Colonic mucosa (tissue), 4 donors: Measurements from ENCODE around the gene HIVEP1. TPM values are rescaled to one million over a fixed set of nuclear protein-coding genes. Genes with fewer than 3 reads are reported as not detected.

ENCODE experiments used
- DNase-seq: peaks from one replicate; pipeline ENCODE4 v3.0.0-alpha.2; 2020
- H3K27ac ChIP-seq: fragments of 200-600 bp; one replicate; pipeline ENCODE4 v1.8.0; 2021
- H3K27me3 ChIP-seq: fragments of 200-600 bp; one replicate; pipeline ENCODE4 v1.8.0; 2021
- H3K36me3 ChIP-seq: fragments of 200-600 bp; one replicate; pipeline ENCODE4 v1.8.0; 2021
- H3K4me1 ChIP-seq: fragments of 200-600 bp; one replicate; pipeline ENCODE4 v1.8.0; 2021; ENCODE audit warnings: mild to moderate bottlenecking
- H3K4me3 ChIP-seq: fragments of 200-600 bp; one replicate; pipeline ENCODE4 v1.8.0; 2021
- H3K9ac ChIP-seq, 2 donors: one replicate each; pipeline ENCODE4 v1.7.0; 2013; ENCODE audit warnings: control low read depth in 2 of 2, low read depth in 2 of 2, low read length in 2 of 2
- H3K9me3 ChIP-seq: fragments of 200-600 bp; one replicate; pipeline ENCODE4 v1.8.0; 2021
- intact Hi-C: fragments of 100-400 bp; cut with DNase I; formaldehyde crosslinking; loops from one replicate; pipeline ENCODE4 v1.14.1; 2022
- total RNA-seq, 2 donors: library from RNA; stranded (reverse); fragmentation: NEBNext Ultra II Directional in 1 of 2; extraction: Animal tissue kit (Norgen Biotek cat#: 25700) in 1 of 2; gene quantifications; one replicate each; pipeline ENCODE4 v1.2.1, GENCODE V29; 2021
- TF ChIP-seq, protein P1 (sequence below): fragments of 200-600 bp; IDR thresholded peaks from one replicate; pipeline ENCODE4 v1.8.0; 2022; ENCODE audit warnings: antibody characterized with exemption, mild to moderate bottlenecking
- donor health status: healthy.
- donor health status: DM: no; HTN: no; CAD: no.
- donor health status: DM: no; HTN: no; CAD: no.

Gene HIVEP1
- total RNA-seq, 2 donors from 2014 or later, result 22.2 to 27.9 TPM

DNA sequence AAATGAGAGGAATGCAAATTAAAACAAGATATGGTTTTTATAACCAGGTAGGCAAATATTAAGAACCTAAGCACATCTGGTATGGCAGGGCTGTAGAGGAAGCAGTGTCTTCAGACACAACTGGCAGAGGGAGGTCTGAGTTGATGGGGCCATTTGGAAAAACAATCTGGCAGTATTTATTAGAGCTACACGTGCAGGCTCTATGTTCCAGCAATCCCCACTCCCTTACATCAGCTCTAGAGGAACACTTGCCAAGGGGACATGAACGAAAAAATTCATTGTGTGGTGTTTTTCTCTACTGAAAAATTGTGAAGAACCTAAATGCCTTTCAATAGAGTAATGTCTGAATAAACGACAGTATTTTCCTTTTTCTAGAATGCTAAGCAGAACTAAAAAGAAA is 166.4 kb downstream of the HIVEP1 start:
- Histone ChIP-seq H3K4me1 (no peaks in the 10 kb centered on the region), H3K27ac (no peak overlapping the region), H3K27me3 (no peaks in the 10 kb centered on the region), H3K36me3 (no peaks in the 10 kb centered on the region), H3K9me3 (no peaks in the 10 kb centered on the region), H3K9ac (no peak overlapping the region), H3K4me3 (no peak overlapping the region)
- TF ChIP-seq, protein P1, sequence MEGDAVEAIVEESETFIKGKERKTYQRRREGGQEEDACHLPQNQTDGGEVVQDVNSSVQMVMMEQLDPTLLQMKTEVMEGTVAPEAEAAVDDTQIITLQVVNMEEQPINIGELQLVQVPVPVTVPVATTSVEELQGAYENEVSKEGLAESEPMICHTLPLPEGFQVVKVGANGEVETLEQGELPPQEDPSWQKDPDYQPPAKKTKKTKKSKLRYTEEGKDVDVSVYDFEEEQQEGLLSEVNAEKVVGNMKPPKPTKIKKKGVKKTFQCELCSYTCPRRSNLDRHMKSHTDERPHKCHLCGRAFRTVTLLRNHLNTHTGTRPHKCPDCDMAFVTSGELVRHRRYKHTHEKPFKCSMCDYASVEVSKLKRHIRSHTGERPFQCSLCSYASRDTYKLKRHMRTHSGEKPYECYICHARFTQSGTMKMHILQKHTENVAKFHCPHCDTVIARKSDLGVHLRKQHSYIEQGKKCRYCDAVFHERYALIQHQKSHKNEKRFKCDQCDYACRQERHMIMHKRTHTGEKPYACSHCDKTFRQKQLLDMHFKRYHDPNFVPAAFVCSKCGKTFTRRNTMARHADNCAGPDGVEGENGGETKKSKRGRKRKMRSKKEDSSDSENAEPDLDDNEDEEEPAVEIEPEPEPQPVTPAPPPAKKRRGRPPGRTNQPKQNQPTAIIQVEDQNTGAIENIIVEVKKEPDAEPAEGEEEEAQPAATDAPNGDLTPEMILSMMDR, result no peak
- intact Hi-C loops, result no loop called here
- no peak for DNase-seq

DNA sequence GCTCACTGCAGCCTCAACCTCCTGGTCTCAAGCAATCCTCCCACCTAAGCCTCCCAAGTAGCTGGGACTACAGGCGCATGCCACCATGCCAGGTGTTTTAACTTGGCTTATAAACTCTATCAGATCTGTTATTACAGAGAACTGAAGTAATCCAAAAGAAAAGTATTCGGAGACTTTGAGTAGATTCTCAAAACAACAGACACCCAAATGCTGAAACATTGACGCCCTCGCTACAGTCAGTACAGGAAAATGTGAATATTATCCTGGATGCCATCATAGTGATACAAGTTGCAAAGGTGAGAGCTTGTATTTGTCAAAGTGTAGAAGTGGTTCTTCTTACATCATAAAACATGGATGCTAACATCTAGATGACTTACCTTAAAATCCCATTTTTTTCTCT is 169.4 kb downstream of the HIVEP1 start:
- Histone ChIP-seq H3K4me3 (no peak overlapping the region), H3K36me3 (no peaks in the 10 kb centered on the region), H3K27me3 (no peaks in the 10 kb centered on the region), H3K4me1 (no peaks in the 10 kb centered on the region), H3K9ac (no peak overlapping the region), H3K27ac (no peak overlapping the region), H3K9me3 (no peaks in the 10 kb centered on the region)
- TF ChIP-seq, protein P1, result no peak
- intact Hi-C loops, result no loop called here
- no peak for DNase-seq

DNA sequence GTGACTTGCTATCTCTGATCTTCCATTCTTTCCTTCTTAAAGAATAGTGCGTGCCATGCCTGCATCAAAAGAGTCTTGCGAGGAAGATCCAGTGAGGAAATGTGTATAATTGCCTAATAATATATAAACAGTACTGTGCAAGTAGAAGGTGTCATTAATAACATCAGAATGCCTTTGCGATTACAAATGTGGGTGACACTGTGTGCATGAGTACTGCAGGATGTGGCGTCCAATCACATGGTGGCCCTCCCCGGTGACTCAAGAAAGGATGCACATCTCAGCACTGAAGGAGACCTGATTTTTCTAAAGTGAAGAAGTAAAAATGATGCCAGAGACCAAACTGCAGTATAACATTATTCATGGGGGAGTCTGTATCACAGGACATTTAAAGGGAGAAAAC is 170.6 kb downstream of the HIVEP1 start:
- no peak overlapping the region for H3K27ac ChIP-seq
- H3K9me3 ChIP-seq, result no peaks in the 10 kb centered on the region
- H3K27me3 ChIP-seq, result no peaks in the 10 kb centered on the region
- no peak for DNase-seq
- no peaks in the 10 kb centered on the region for H3K36me3 ChIP-seq
- no peaks in the 10 kb centered on the region for H3K4me1 ChIP-seq
- intact Hi-C loops, result no loop called here
- TF ChIP-seq, protein P1, result no peak
- no peak overlapping the region for H3K9ac ChIP-seq
- no peak overlapping the region for H3K4me3 ChIP-seq

DNA sequence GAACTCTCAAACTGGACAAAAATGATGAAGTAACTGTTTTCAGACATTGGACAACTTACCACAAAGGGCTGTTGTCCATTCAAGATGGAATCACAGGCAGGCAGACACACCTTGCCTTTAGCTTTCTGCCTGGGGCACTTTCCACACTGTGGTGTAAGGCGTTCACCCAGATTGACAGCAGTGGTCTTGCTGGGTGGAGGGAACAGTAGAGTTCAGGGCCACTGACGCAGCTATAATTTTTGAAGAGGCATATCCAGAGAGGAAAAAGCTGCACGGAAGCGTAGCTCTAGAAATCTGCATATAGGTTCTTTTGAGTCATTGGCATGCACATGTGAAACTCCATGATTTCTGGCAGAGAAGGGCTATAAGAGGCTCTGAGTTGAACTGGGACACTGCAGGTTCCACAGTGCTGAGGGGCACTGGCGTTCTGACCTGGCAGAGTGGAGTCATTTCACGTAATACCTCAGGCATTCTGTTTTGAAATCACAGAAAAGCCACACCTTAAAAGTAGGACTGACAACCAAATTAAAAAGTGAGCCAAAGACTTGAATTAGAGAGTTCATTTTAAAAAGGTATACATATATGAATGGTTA is 173.1 kb downstream of the HIVEP1 start:
- no peak for DNase-seq
- intact Hi-C loops, result no loop called here
- H3K9me3 ChIP-seq, result no peaks in the 10 kb centered on the region
- no peak overlapping the region for H3K4me3 ChIP-seq
- no peaks in the 10 kb centered on the region for H3K27me3 ChIP-seq
- H3K27ac ChIP-seq, result no peak overlapping the region
- no peaks in the 10 kb centered on the region for H3K4me1 ChIP-seq
- TF ChIP-seq, protein P1, result no peak
- no peak overlapping the region for H3K9ac ChIP-seq
- H3K36me3 ChIP-seq, result no peaks in the 10 kb centered on the region

DNA sequence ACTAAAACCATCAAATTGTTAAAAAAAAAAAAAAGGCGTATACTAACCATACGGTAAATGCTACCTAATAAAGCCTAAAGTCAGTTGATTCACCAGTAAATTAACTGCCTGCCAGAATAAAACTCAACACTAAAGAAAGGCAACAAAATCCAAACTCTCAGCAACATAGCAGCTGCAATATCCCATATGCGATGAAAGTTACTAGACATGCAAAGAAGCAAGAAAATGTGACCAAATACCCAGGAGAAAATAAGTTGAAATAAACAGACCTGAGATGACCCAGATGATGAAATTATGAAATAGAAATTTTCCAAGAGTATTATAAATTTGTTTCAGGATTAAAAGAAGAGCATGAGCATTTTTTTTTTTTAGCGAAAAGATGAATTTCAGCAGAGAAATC is 174.4 kb downstream of the HIVEP1 start:
- Histone ChIP-seq H3K4me3 (no peak overlapping the region), H3K27me3 (no peaks in the 10 kb centered on the region), H3K36me3 (no peaks in the 10 kb centered on the region), H3K27ac (no peak overlapping the region), H3K4me1 (no peaks in the 10 kb centered on the region), H3K9ac (no peak overlapping the region), H3K9me3 (no peaks in the 10 kb centered on the region)
- intact Hi-C loops, result no loop called here
- TF ChIP-seq, protein P1, result no peak
- DNase-seq, result no peak
